ENCODE measurements around the gene SLC26A9. TPM values are rescaled to one million over a fixed set of nuclear protein-coding genes. Genes with fewer than 3 reads are reported as not detected.

The SLC26A9 gene
- polyA plus RNA-seq, 1 of the 3 experiments (the other 2 are of a cell fraction) = not detected

DNA sequence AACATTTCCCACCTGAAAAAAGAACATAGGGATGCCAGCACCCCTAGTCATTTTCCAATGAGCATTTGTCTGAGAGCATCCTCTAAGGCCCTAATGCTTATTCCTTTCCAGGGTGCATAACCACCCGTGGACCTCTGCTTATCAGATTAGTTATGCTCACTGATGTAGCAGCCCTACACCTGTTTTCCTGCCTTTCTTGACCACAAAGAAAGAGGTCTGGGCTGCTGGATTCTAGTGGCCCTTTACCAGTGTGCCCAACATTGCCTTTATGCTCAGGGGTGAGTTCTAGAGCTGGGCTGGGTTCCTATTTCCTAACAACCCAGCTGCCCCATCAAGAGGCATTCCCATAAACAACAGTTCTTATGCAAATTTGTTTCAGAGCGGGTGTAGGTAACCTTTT is 73.0 kb downstream of the SLC26A9 start:
- Histone ChIP-seq H3K36me3 (replicated peaks in 1 of 2; ENCODE audit: control insufficient read depth in 1 of 2, insufficient read depth in 2 of 2, low read length in 1 of 2) (no peaks in the 10 kb centered on the region), H3K4me2 (no peak overlapping the region), H3K27me3 (ENCODE audit: insufficient read depth) (no peaks in the 10 kb centered on the region), H3K9me2 (no peaks in the 10 kb centered on the region), H3K9me3 (no peaks in the 10 kb centered on the region), H3K4me1 (ENCODE audit: control insufficient read depth in 1 of 2, insufficient read depth in 2 of 2, low read depth in 1 of 2, low read length in 1 of 2) (no peaks in the 10 kb centered on the region), H2AFZ (ENCODE audit: low read depth) (no peak overlapping the region), H3K9ac (no peak overlapping the region), H3K4me3 (ENCODE audit: low read depth in 2 of 2, low read length in 1 of 2) (no peak overlapping the region), H4K20me1 (ENCODE audit: insufficient read depth) (no peaks in the 10 kb centered on the region), H3K27ac (ENCODE audit: low read depth in 2 of 2, low read length in 1 of 2) (no peak overlapping the region), H3F3A (replicated peaks; ENCODE audit: insufficient read depth) (no peaks in the 10 kb centered on the region), H3K79me2 (ENCODE audit: insufficient read depth) (no peaks in the 10 kb centered on the region)
- DNase-seq = no peak
- no peak for TF ChIP-seq ZBTB33 (IDR thresholded peaks at IDR 0.05; ENCODE audit: borderline replicate concordance, low read depth)
- TF ChIP-seq FOXM1 (IDR thresholded peaks at IDR 0.05; ENCODE audit: low read depth) = no peak
- no peak for TF ChIP-seq RFX5 (IDR thresholded peaks at IDR 0.05; ENCODE audit: low read length)
- TF ChIP-seq TEAD4 (IDR thresholded peaks at IDR 0.05; ENCODE audit: borderline replicate concordance, insufficient read depth) = no peak
- no peak for TF ChIP-seq CHD2 (IDR thresholded peaks at IDR 0.05; ENCODE audit: low read length, partially characterized antibody)
- no peak for TF ChIP-seq RXRA (IDR thresholded peaks at IDR 0.05; ENCODE audit: borderline replicate concordance, low read depth)
- no peak for TF ChIP-seq NRF1 (IDR thresholded peaks at IDR 0.05; ENCODE audit: low read depth, low read length)
- TF ChIP-seq MXI1 (IDR thresholded peaks at IDR 0.05; ENCODE audit: low read depth, low read length) = no peak
- no peak for TF ChIP-seq FOXJ3 (CRISPR knock-in tag; IDR thresholded peaks at IDR 0.05)
- TF ChIP-seq MEF2A (IDR thresholded peaks at IDR 0.05; ENCODE audit: borderline replicate concordance, low read depth) = no peak
- no peak for TF ChIP-seq FOSL2 (IDR thresholded peaks at IDR 0.05; ENCODE audit: borderline replicate concordance, low read depth)
- TF ChIP-seq JUND (IDR thresholded peaks at IDR 0.05) = no peak
- TF ChIP-seq CTCF (IDR thresholded peaks at IDR 0.05) = no peak
- TF ChIP-seq RCOR1 (IDR thresholded peaks at IDR 0.05; ENCODE audit: low read length) = no peak
- no peak for TF ChIP-seq TAF1 (IDR thresholded peaks at IDR 0.05; ENCODE audit: borderline replicate concordance, low read depth, low read length)
- no peak for TF ChIP-seq USF2 (IDR thresholded peaks at IDR 0.05; ENCODE audit: borderline replicate concordance, low read depth, low read length)
- TF ChIP-seq TCF12 (IDR thresholded peaks at IDR 0.05) = no peak
- TF ChIP-seq GATA2 (CRISPR knock-in tag; IDR thresholded peaks at IDR 0.05) = no peak
- TF ChIP-seq, protein P1, sequence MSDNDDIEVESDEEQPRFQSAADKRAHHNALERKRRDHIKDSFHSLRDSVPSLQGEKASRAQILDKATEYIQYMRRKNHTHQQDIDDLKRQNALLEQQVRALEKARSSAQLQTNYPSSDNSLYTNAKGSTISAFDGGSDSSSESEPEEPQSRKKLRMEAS (IDR thresholded peaks at IDR 0.05; ENCODE audit: low read depth) = no peak
- TF ChIP-seq RAD21 (IDR thresholded peaks at IDR 0.05; ENCODE audit: low read length) = no peak
- ChIA-PET CTCF (interaction anchor here (0.9 kb wide), 1 partner anchor 10 kb away, joined by 3 read pairs; no protein-coding TSS in a partner anchor), POLR2A (no interaction called here)
- WGBS (ENCODE audit: low lambda C conversion rate) = 49% methylated on average over 2 of the region's 2 CpGs

Other genes with a start within 250 kb of the SLC26A9 start
- gene NUCKS1, start 193.3 kb downstream of the SLC26A9 start, polyA plus RNA-seq (2012; rRNA removed) = 25.4 and 35.3 TPM in 2 replicates
- gene RAB29, start 168.0 kb downstream of the SLC26A9 start, polyA plus RNA-seq (2012; rRNA removed) = 9.2 and 9.8 TPM in 2 replicates
- gene SLC41A1, start 130.3 kb downstream of the SLC26A9 start, polyA plus RNA-seq (2012; rRNA removed) = 18.3 and 25.1 TPM in 2 replicates
- not detected in 2 replicates for gene PM20D1, start 93.3 kb downstream of the SLC26A9 start, polyA plus RNA-seq (2012; rRNA removed)
- gene RAB7B, start 59.9 kb upstream of the SLC26A9 start, polyA plus RNA-seq (2012; rRNA removed) = 0.15 and 0.24 TPM in 2 replicates
- not detected in 2 replicates for gene CTSE, start 80.4 kb upstream of the SLC26A9 start, polyA plus RNA-seq (2012; rRNA removed)
- not detected in 2 replicates for gene RHEX, start 109.7 kb upstream of the SLC26A9 start, polyA plus RNA-seq (2012; rRNA removed)
- gene AVPR1B, start 173.9 kb upstream of the SLC26A9 start, polyA plus RNA-seq (2012; rRNA removed) = not detected in 2 replicates